H1 (cell line): ENCODE results near the gene ABTB1. TPM values are rescaled to one million over a fixed set of nuclear protein-coding genes. Genes with fewer than 3 reads are reported as not detected.

Source experiments
- EP300 ChIP-seq, 2 experiments: IDR thresholded peaks; 1 replicate in 1 of 2; 2 replicates in 1 of 2; pipeline ENCODE4 v1.6.1; 2011 to 2012; ENCODE audit warnings: low read depth in 2 of 2, low read length in 2 of 2, mild to moderate bottlenecking in 2 of 2, borderline replicate concordance in 1 of 2, inconsistent platforms in 1 of 2, moderate library complexity in 1 of 2
- EZH2 ChIP-seq: fragments of 200-600 bp; sonication (generic); IDR thresholded peaks from 2 replicates; pipeline ENCODE4 v1.7.1; 2012; ENCODE audit warnings: low read depth, mild to moderate bottlenecking, moderate library complexity, low read length, inconsistent platforms; ENCODE audit not compliant: severe bottlenecking
- FOSL1 ChIP-seq: IDR thresholded peaks from 2 replicates; pipeline ENCODE4 v1.6.1; 2011; ENCODE audit warnings: mild to moderate bottlenecking, low read depth, low read length, moderate library complexity; ENCODE audit not compliant: insufficient read depth
- GTF2F1 ChIP-seq: IDR thresholded peaks from 2 replicates; pipeline ENCODE4 v1.6.1; 2012; ENCODE audit warnings: low read depth, low read length, improper control_type of control experiment, borderline replicate concordance
- POU5F1 ChIP-seq: IDR thresholded peaks from 2 replicates; pipeline ENCODE4 v1.6.1; 2011; ENCODE audit warnings: low read depth, mild to moderate bottlenecking, low read length, moderate library complexity
- RXRA ChIP-seq: IDR thresholded peaks from 2 replicates; pipeline ENCODE4 v1.6.1; 2011; ENCODE audit warnings: low read depth, mild to moderate bottlenecking, low read length, moderate library complexity; ENCODE audit not compliant: insufficient read depth
- SIX5 ChIP-seq: IDR thresholded peaks from 2 replicates; pipeline ENCODE4 v1.6.1; 2011; ENCODE audit warnings: mild to moderate bottlenecking, low read depth, low read length
- SP1 ChIP-seq: IDR thresholded peaks from 2 replicates; pipeline ENCODE4 v1.6.1; 2011; ENCODE audit warnings: low read depth, low read length
- SRF ChIP-seq: IDR thresholded peaks from 2 replicates; pipeline ENCODE4 v1.6.1; 2011; ENCODE audit warnings: mild to moderate bottlenecking, low read depth, low read length, moderate library complexity
- TBP ChIP-seq: IDR thresholded peaks from 2 replicates; pipeline ENCODE4 v1.6.1; 2011; ENCODE audit warnings: low read depth, low read length, improper control_type of control experiment
- polyA plus RNA-seq, 7 experiments: library from polyadenylated mRNA; depleted of rRNA in 3 of 7; stranded (reverse) in 5 of 7; unstranded in 2 of 7; fragments of >200 nt in 5 of 7; fragments of 200-250 nt in 2 of 7; gene quantifications; 1 replicate in 5 of 7; 2 replicates in 1 of 7; 4 replicates in 1 of 7; pipeline versions ENCODE4 v1.2.1 to v1.2.3, GENCODE V29; 2011 to 2013; ENCODE audit warnings: missing spikeins in 2 of 7, mixed read lengths in 2 of 7
- total RNA-seq: library from RNA; stranded (reverse); fragmentation: NEBNext Ultra II Directional; extraction: Animal tissue kit (Norgen Biotek cat#: 25700); gene quantifications from 2 replicates; pipeline ENCODE4 v1.2.1, GENCODE V29; 2021

Gene ABTB1
- total and polyA plus RNA-seq, 2 of the 8 experiments (the other 6 are each of a cell fraction or from before 2014, with no cell fraction given): 7.1 to 9.4 TPM

DNA sequence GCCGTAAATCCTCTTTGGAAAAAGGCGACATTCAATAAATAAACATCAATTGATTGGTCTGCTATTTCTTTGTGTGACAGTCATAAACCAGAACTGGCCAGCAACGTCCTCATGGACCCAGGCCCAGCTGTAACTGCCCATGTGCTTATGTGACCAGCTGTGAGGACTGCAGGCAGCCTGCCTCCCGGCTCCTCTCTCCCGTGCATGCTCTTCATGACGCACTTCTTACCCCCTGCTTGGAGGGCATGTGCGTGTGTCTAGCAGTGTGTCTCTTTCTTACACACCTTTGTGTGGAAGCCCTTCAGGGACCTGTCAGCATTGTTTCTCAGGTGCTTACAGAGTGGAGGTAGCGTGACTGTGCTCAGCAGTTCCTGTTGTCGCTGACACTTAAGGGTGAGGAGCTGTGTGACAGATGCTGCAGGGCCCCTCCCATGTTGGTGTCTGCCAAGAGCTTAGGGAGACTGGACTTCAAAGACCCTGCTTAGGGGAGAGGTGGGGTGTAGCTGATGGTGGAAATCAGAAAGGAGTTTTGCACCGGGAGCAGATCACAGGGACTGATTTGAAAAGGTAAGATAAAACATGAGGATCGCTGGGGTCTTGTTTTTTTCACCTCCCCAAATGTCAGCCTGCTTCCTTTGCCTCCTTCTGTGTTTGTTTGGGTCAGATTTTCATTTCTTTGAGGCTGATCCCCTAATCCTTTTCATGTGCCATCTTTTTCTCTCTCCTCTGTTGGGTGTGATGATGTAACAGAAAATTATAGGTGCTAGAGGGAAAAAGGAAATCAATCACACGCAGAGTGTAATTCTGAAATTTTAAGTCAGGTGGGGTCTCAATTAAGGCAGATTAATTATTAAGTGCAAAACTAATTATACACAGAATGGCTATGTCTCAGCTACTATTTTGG, 41.7 kb upstream of the ABTB1 start (continued):
- TF ChIP-seq RXRA (no peak), SRF (no peak), EP300 (IDR thresholded peaks at IDR 0.05; ENCODE audit: borderline replicate concordance in 1 of 2, low read depth in 2 of 2, low read length in 2 of 2) (no peak), FOSL1 (no peak), SP1 (no peak), SIX5 (no peak), EZH2 (no peak), TBP (no peak), POU5F1 (no peak), GTF2F1 (no peak)
- TF ChIP-seq, all 59 proteins: peak for 0
